H1 (cell line): ENCODE measurements around the gene PTPN3. TPM values are rescaled to one million over a fixed set of nuclear protein-coding genes. Genes with fewer than 3 reads are reported as not detected.
"Not testable (repeated sequence)": the region's sequence is repeated elsewhere in the genome, so short reads cannot be mapped to it uniquely, and the experiment has no call there.

Experiments used
- CTCF ChIA-PET: fragments of 300-600 bp; sonication (Branson Sonifier 250); formaldehyde crosslinking; loops from one replicate; lab custom pipeline; 2021; ENCODE audit not compliant: partially characterized antibody; lab: Charles Lee
- POLR2A ChIA-PET: fragments of 300-600 bp; sonication (Branson Sonifier 250); formaldehyde crosslinking; loops from one replicate; lab custom pipeline; 2021; ENCODE audit warnings: inconsistent platforms; ENCODE audit not compliant: partially characterized antibody; lab: Charles Lee
- DNase-seq, 2 experiments: peaks; one replicate each; pipeline versions ENCODE4 v3.0.0 to v3.0.0-alpha.2; 2010 to 2022; ENCODE audit warnings: low spot score in 2 of 2, low read depth in 1 of 2, mixed read lengths in 1 of 2
- FAIRE-seq: peaks from 2 replicates; lab custom pipeline; 2011; peaks lifted over from hg19 to GRCh38; lab: Jason Lieb, UNC
- H2AFZ ChIP-seq: 2 replicates; pipeline ENCODE4 v1.8.1; 2012; ENCODE audit warnings: low read length, inconsistent platforms
- H2AK5ac ChIP-seq: 2 replicates; pipeline ENCODE4 v1.6.1; 2013; ENCODE audit warnings: low read depth, low read length
- H2BK120ac ChIP-seq: replicated peaks from 2 replicates; pipeline ENCODE3; 2013; ENCODE audit warnings: low read depth, low read length, inconsistent platforms
- H2BK12ac ChIP-seq: 2 replicates; pipeline ENCODE4 v1.6.1; 2013; ENCODE audit warnings: low read depth, low read length
- H2BK15ac ChIP-seq: 2 replicates; pipeline ENCODE4 v1.6.1; 2013; ENCODE audit warnings: low read length
- H2BK20ac ChIP-seq: 2 replicates; pipeline ENCODE4 v1.6.1; 2013; ENCODE audit warnings: low read length
- H2BK5ac ChIP-seq: 2 replicates; pipeline ENCODE4 v1.6.1; 2013; ENCODE audit warnings: low read depth, low read length
- H3K14ac ChIP-seq: 2 replicates; pipeline ENCODE4 v1.6.1; 2013; ENCODE audit warnings: inconsistent platforms; ENCODE audit not compliant: insufficient read length
- H3K18ac ChIP-seq: 2 replicates; pipeline ENCODE4 v1.6.1; 2013; ENCODE audit warnings: low read length; ENCODE audit errors: extremely low read depth
- H3K23ac ChIP-seq: 2 replicates; pipeline ENCODE4 v1.6.1; 2013; ENCODE audit warnings: inconsistent platforms; ENCODE audit not compliant: insufficient read length
- H3K23me2 ChIP-seq: 2 replicates; pipeline ENCODE4 v1.6.1; 2013; ENCODE audit warnings: low read depth, low read length
- H3K27ac ChIP-seq: 2 replicates; pipeline ENCODE4 v1.6.1; 2011; ENCODE audit warnings: low read depth, low read length, inconsistent platforms
- H3K27me3 ChIP-seq, 4 experiments: replicated peaks in 1 of 4; 1 replicate in 1 of 4; 2 replicates in 3 of 4; pipeline versions ENCODE4 v1.6.1 to v1.8.1; 2011 to 2013; ENCODE audit warnings: low read length in 3 of 4, mild to moderate bottlenecking in 3 of 4, inconsistent platforms in 2 of 4, mixed read lengths in 2 of 4, moderate library complexity in 1 of 4; ENCODE audit not compliant: control insufficient read depth in 3 of 4, insufficient read depth in 3 of 4; ENCODE audit errors: extremely low read depth in 1 of 4
- H3K36me3 ChIP-seq, 4 experiments: 2 replicates each; pipeline versions ENCODE4 v1.6.1 to v1.8.1; 2011 to 2013; ENCODE audit warnings: mild to moderate bottlenecking in 4 of 4, low read length in 3 of 4, moderate library complexity in 2 of 4, control low read depth in 1 of 4, inconsistent platforms in 1 of 4; ENCODE audit not compliant: insufficient read depth in 4 of 4, control insufficient read depth in 2 of 4
- H3K4ac ChIP-seq: replicated peaks from 2 replicates; pipeline ENCODE3; 2013; ENCODE audit warnings: low read length, low read depth, mixed read lengths, inconsistent platforms; ENCODE audit not compliant: insufficient read length
- H3K4me1 ChIP-seq, 4 experiments: replicated peaks in 1 of 4; 1 replicate in 1 of 4; 2 replicates in 3 of 4; pipeline versions ENCODE4 v1.6.1 to v1.8.1; 2011 to 2013; ENCODE audit warnings: low read length in 3 of 4, inconsistent platforms in 2 of 4, mixed read lengths in 1 of 4; ENCODE audit not compliant: insufficient read depth in 4 of 4, control insufficient read depth in 3 of 4
- H3K4me2 ChIP-seq, 2 experiments: 2 replicates each; pipeline versions ENCODE4 v1.6.1 to v1.8.1; 2011 to 2013; ENCODE audit warnings: low read depth in 2 of 2, low read length in 2 of 2, control low read depth in 1 of 2, inconsistent platforms in 1 of 2, mild to moderate bottlenecking in 1 of 2; ENCODE audit not compliant: insufficient read depth in 1 of 2
- H3K4me3 ChIP-seq, 4 experiments: fragments of 200-600, 300-600 bp in 1 of 4; sonication (generic), shearing (Covaris generic), sonication (Bioruptor Twin) in 1 of 4; 2 replicates each; pipeline versions ENCODE4 v1.5.1 to v1.8.1; 2011 to 2016; ENCODE audit warnings: low read length in 4 of 4, low read depth in 3 of 4, control low read depth in 2 of 4, inconsistent platforms in 2 of 4, mild to moderate bottlenecking in 2 of 4, mixed read lengths in 1 of 4, moderate library complexity in 1 of 4; ENCODE audit not compliant: insufficient read depth in 2 of 4; ENCODE audit errors: extremely low read depth in 1 of 4
- H3K56ac ChIP-seq: replicated peaks from 2 replicates; pipeline ENCODE3; 2013; ENCODE audit warnings: low read depth, mild to moderate bottlenecking, mixed read lengths, low read length, inconsistent platforms; ENCODE audit not compliant: insufficient read length
- H3K79me1 ChIP-seq: 2 replicates; pipeline ENCODE4 v1.6.1; 2013; ENCODE audit warnings: low read depth, low read length, control low read depth
- H3K79me2 ChIP-seq, 2 experiments: 2 replicates each; pipeline versions ENCODE4 v1.6.1 to v1.8.1; 2012 to 2013; ENCODE audit warnings: low read length in 2 of 2, mild to moderate bottlenecking in 2 of 2, inconsistent platforms in 1 of 2; ENCODE audit not compliant: insufficient read depth in 2 of 2, control insufficient read depth in 1 of 2
- H3K9ac ChIP-seq, 4 experiments: replicated peaks in 1 of 4; 1 replicate in 1 of 4; 2 replicates in 3 of 4; pipeline versions ENCODE4 v1.6.1 to v1.8.1; 2011 to 2013; ENCODE audit warnings: low read depth in 3 of 4, low read length in 3 of 4, control low read depth in 2 of 4, mild to moderate bottlenecking in 2 of 4, moderate library complexity in 2 of 4, inconsistent platforms in 1 of 4; ENCODE audit errors: extremely low read depth in 1 of 4
- H3K9me3 ChIP-seq, 2 experiments: 2 replicates each; pipeline versions ENCODE4 v1.6.1 to v1.8.1; 2012 to 2013; ENCODE audit warnings: mild to moderate bottlenecking in 2 of 2, moderate library complexity in 2 of 2, control low read depth in 1 of 2, inconsistent platforms in 1 of 2, low read depth in 1 of 2, low read length in 1 of 2, mixed read lengths in 1 of 2; ENCODE audit not compliant: insufficient read depth in 2 of 2
- H4K20me1 ChIP-seq, 2 experiments: replicated peaks in 1 of 2; 2 replicates each; pipeline versions ENCODE3 to v1.8.1; 2011 to 2013; ENCODE audit warnings: inconsistent platforms in 2 of 2, low read length in 2 of 2, mild to moderate bottlenecking in 1 of 2; ENCODE audit not compliant: insufficient read depth in 2 of 2, control insufficient read depth in 1 of 2
- H4K5ac ChIP-seq: 2 replicates; pipeline ENCODE4 v1.6.1; 2013; ENCODE audit warnings: low read length, low read depth, mixed read lengths, inconsistent platforms; ENCODE audit not compliant: insufficient read length
- H4K8ac ChIP-seq: 2 replicates; pipeline ENCODE4 v1.8.0; 2013; ENCODE audit warnings: mild to moderate bottlenecking, moderate library complexity, low read length, inconsistent platforms; ENCODE audit not compliant: insufficient read depth; ENCODE audit errors: extremely low read depth
- H4K91ac ChIP-seq: replicated peaks from 2 replicates; pipeline ENCODE3; 2013; ENCODE audit warnings: low read length, mixed read lengths, inconsistent platforms; ENCODE audit not compliant: insufficient read length
- WGBS, 2 experiments: shearing (Covaris generic) in 1 of 2; methylation state at CpG; one replicate each; pipeline versions ENCODE4 v1.1.6 to v1.1.7; 2013 to 2015; ENCODE audit warnings: low lambda C conversion rate in 2 of 2, mixed read lengths in 2 of 2, inconsistent platforms in 1 of 2, low coverage in 1 of 2, missing lambda C conversion rate in 1 of 2; ENCODE audit not compliant: insufficient replicate concordance in 2 of 2, insufficient coverage in 1 of 2, insufficient read length in 1 of 2; ENCODE audit errors: extremely low coverage in 1 of 2, missing lambda C conversion rate in 1 of 2; 5-methylcytosine and 5-hydroxymethylcytosine counted together
- polyA plus RNA-seq, 7 experiments: library from polyadenylated mRNA; depleted of rRNA in 3 of 7; stranded (reverse) in 5 of 7; unstranded in 2 of 7; fragments of >200 nt in 5 of 7; fragments of 200-250 nt in 2 of 7; gene quantifications; 1 replicate in 5 of 7; 2 replicates in 1 of 7; 4 replicates in 1 of 7; pipeline versions ENCODE4 v1.2.1 to v1.2.3, GENCODE V29; 2011 to 2013; ENCODE audit warnings: missing spikeins in 2 of 7, mixed read lengths in 2 of 7
- total RNA-seq: library from RNA; stranded (reverse); fragmentation: NEBNext Ultra II Directional; extraction: Animal tissue kit (Norgen Biotek cat#: 25700); gene quantifications from 2 replicates; pipeline ENCODE4 v1.2.1, GENCODE V29; 2021

PTPN3 gene
- total and polyA plus RNA-seq, 2 of the 8 experiments (the other 6 are each of a cell fraction or from before 2014, with no cell fraction given): 2.9 to 3.7 TPM

DNA sequence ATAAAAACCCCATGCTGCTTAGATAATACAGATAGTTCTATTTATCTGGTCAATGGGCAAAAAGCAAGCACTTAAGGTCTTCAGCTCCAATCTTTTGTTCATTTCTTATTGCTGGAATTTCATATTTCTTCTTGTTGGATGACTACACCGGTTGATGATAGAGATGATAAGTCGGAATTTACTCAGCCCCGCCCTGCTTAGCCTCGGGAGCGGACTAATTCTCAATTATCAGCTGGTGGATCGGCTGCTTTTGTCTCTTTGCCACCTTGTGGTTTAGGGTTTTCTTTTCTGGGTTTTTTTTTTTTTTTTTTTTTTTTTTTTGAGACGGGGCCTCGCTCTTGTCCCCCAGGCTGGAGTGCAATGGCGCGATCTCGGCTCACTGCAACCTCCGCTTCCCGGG, 34.5 kb upstream of the PTPN3 start:
- H3K4me2 ChIP-seq, H2BK12ac ChIP-seq, H3K56ac ChIP-seq, H2BK5ac ChIP-seq, FAIRE-seq, H3K4ac ChIP-seq, H4K8ac ChIP-seq, H3K27me3 ChIP-seq, H3K4me3 ChIP-seq, DNase-seq, H2BK120ac ChIP-seq, H3K23me2 ChIP-seq, H3K4me1 ChIP-seq, H2AK5ac ChIP-seq, CTCF ChIA-PET, H2BK15ac ChIP-seq, H2BK20ac ChIP-seq, H4K5ac ChIP-seq, H3K18ac ChIP-seq, H3K36me3 ChIP-seq, H3K27ac ChIP-seq, H3K79me2 ChIP-seq, H3K14ac ChIP-seq, H2AFZ ChIP-seq, H4K91ac ChIP-seq, H3K9ac ChIP-seq, H3K79me1 ChIP-seq, H3K23ac ChIP-seq, H4K20me1 ChIP-seq, H3K9me3 ChIP-seq, POLR2A ChIA-PET: not testable (repeated sequence)
- WGBS, 2 experiments: 95% methylated on average over 5 of the region's 13 CpGs; no CpG with 5 or more reads in 1 of the 2 experiments
